Adrenal gland (tissue), 12 donors: ENCODE measurements around the gene HMCES. TPM values are rescaled to one million over a fixed set of nuclear protein-coding genes. Genes with fewer than 3 reads are reported as not detected.
"Not testable (repeated sequence)": the region's sequence is repeated elsewhere in the genome, so short reads cannot be mapped to it uniquely, and the experiment has no call there.

Experiments used
- DNase-seq, 7 donors: peaks; one replicate each; pipeline ENCODE4 v3.0.0-alpha.2; 2019 to 2020
- H3K27ac ChIP-seq, 5 donors: fragments of 200-600 bp; sonication (generic) in 4 of 5; 1 replicate in 3 of 5; 2 replicates in 2 of 5; pipeline versions ENCODE4 v1.5.1 to v1.8.0; 2016 to 2020; ENCODE audit warnings: mild to moderate bottlenecking in 1 of 5
- H3K27me3 ChIP-seq: fragments of 200-600 bp; 2 replicates; pipeline ENCODE4 v1.8.0; 2021
- H3K36me3 ChIP-seq, 2 donors: fragments of 200-600 bp; replicated peaks in 1 of 2; 1 replicate in 1 of 2; 2 replicates in 1 of 2; pipeline versions ENCODE4 v1.5.1 to v1.8.0; 2018 to 2022
- H3K4me1 ChIP-seq, 2 donors: fragments of 200-600 bp; replicated peaks in 1 of 2; 1 replicate in 1 of 2; 2 replicates in 1 of 2; pipeline versions ENCODE4 v1.5.1 to v1.8.0; 2018 to 2021
- H3K4me3 ChIP-seq, 4 donors: fragments of 200-600 bp; sonication (generic) in 3 of 4; one replicate each; pipeline ENCODE4 v1.5.1; 2016 to 2018
- H3K9me3 ChIP-seq, 3 donors: fragments of 200-600 bp; sonication (generic) in 1 of 3; replicated peaks in 1 of 3; 1 replicate in 2 of 3; 2 replicates in 1 of 3; pipeline versions ENCODE4 v1.5.1 to v1.8.0; 2016 to 2021
- POLR2A ChIP-seq, 2 donors: fragments of 450-650 bp; IDR thresholded peaks; one replicate each; pipeline ENCODE4 v1.6.1; 2017; ENCODE audit warnings: antibody characterized with exemption in 2 of 2, mild to moderate bottlenecking in 2 of 2, moderate library complexity in 1 of 2
- WGBS, 4 donors: extraction: QIAGEN DNeasy Blood & Tissue Kit in 2 of 4; methylation state at CpG; one replicate each; pipeline versions ENCODE4 v1.1.5 to v1.1.7; 2013 to 2017; 5-methylcytosine and 5-hydroxymethylcytosine counted together
- intact Hi-C, 2 donors: fragments of 100-400 bp; cut with DNase I; formaldehyde crosslinking; loops; one replicate each; pipeline versions ENCODE4 v1.14.1 to v1.15.0; 2022 to 2023
- polyA plus RNA-seq, 3 donors: library from polyadenylated mRNA; stranded (reverse); fragments of 200-250 nt in 2 of 3; fragments of 350-450 nt in 1 of 3; fragmentation: Illumina TruSeq in 1 of 3; extraction: RNeasy Lipid Tissue Mini Kit (QIAGEN cat#74804) in 1 of 3; gene quantifications; one replicate each; pipeline ENCODE4 v1.2.3, GENCODE V29; 2013 to 2014
- total RNA-seq, 9 donors: library from RNA; depleted of rRNA in 4 of 9; stranded (reverse); fragments of >200 nt in 4 of 9; fragments of 120-200 nt in 1 of 9; fragmentation: NEBNext Ultra II Directional in 1 of 9; extraction: Animal tissue kit (Norgen Biotek cat#: 25700) in 1 of 9; gene quantifications; one replicate each; pipeline versions ENCODE4 v1.1.0 to v1.2.4, GENCODE V29; 2013 to 2023
- TF ChIP-seq, protein P1 (sequence below), 6 experiments: fragments of 450-650 bp in 4 of 6; fragments of 200-600 bp in 2 of 6; sonication (generic) in 1 of 6; IDR thresholded peaks; 1 replicate in 5 of 6; 2 replicates in 1 of 6; pipeline versions ENCODE4 v1.5.1 to v1.8.0; 2016 to 2021; ENCODE audit warnings: antibody characterized with exemption in 6 of 6, mild to moderate bottlenecking in 2 of 6, moderate library complexity in 1 of 6
- donor health status: healthy with polysubstance abuse.
- donor health status: Bipolar disorder and iron deficiency.
- donor health status: DM: yes; HTN: yes; CAD: no.
- donor health status: DM: no; HTN: no; CAD: no.
- donor health status: DM: no; HTN: no; CAD: no.
- donor health status: DM: yes; HTN: yes; CAD: no.

HMCES gene
- total and polyA plus RNA-seq, 12 donors, result 16.0 to 39.7 (median 23.7) TPM

GRCh38 chr3:129263161-129263910 is 15.3 kb upstream of the HMCES start:
- DNase-seq, result no peak
- Histone ChIP-seq H3K27ac (no peak overlapping the region), H3K36me3 (peaks cover 0 to 100% of the 10 kb centered on the region in 2 donors), H3K4me3 (no peak overlapping the region), H3K27me3 (no peaks in the 10 kb centered on the region), H3K9me3 (no peaks in the 10 kb centered on the region), H3K4me1 (no peaks in the 10 kb centered on the region)
- WGBS, 4 donors, result 84 to 89% (median 86%) methylated on average over 6 of the region's 6 CpGs
- intact Hi-C loops, result no loop called here
- no peak for TF ChIP-seq POLR2A (IDR thresholded peaks at IDR 0.05)
- TF ChIP-seq, protein P1, sequence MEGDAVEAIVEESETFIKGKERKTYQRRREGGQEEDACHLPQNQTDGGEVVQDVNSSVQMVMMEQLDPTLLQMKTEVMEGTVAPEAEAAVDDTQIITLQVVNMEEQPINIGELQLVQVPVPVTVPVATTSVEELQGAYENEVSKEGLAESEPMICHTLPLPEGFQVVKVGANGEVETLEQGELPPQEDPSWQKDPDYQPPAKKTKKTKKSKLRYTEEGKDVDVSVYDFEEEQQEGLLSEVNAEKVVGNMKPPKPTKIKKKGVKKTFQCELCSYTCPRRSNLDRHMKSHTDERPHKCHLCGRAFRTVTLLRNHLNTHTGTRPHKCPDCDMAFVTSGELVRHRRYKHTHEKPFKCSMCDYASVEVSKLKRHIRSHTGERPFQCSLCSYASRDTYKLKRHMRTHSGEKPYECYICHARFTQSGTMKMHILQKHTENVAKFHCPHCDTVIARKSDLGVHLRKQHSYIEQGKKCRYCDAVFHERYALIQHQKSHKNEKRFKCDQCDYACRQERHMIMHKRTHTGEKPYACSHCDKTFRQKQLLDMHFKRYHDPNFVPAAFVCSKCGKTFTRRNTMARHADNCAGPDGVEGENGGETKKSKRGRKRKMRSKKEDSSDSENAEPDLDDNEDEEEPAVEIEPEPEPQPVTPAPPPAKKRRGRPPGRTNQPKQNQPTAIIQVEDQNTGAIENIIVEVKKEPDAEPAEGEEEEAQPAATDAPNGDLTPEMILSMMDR (IDR thresholded peaks at IDR 0.05), result no peak

- intact Hi-C loops, H3K4me3 ChIP-seq, DNase-seq, H3K27ac ChIP-seq, H3K27me3 ChIP-seq, H3K4me1 ChIP-seq, H3K9me3 ChIP-seq: not testable (repeated sequence)
- WGBS, 4 donors, result 81 to 91% (median 87%) methylated on average over 3 to 6 of the region's 6 CpGs
- peaks cover 0 to 100% of the 10 kb centered on the region in 2 donors for H3K36me3 ChIP-seq
Measured at GRCh38 chr3:129264994-129265393, 13.7 kb upstream of the HMCES start.

DNA sequence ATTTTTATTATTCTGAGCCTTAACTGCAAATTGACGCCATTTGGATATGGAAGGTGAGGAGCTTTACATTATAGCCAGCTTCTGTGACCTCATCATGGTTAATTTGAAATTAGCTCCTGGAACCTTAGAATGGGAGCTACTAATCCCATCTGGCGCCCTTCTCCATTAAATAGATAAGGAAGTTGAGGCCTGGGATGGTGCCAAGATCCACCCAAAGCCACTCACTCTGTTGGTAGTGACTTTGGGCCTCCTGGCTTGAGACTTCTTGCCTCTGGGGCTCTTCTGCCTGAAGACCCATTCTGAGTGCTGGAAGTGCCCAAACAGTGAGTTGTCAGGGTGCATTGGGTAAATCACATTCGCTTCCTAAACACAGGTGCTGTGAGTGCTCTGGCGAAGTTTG is 12.0 kb upstream of the HMCES start:
- Histone ChIP-seq H3K4me1 (no peaks in the 10 kb centered on the region), H3K9me3 (no peaks in the 10 kb centered on the region), H3K36me3 (peaks cover 0 to 100% of the 10 kb centered on the region in 2 donors)

GRCh38 chr3:129268396-129268795 is 10.3 kb upstream of the HMCES start:
- TF ChIP-seq POLR2A (IDR thresholded peaks at IDR 0.05), result no peak
- TF ChIP-seq, protein P1 (IDR thresholded peaks at IDR 0.05), result no peak
- no peak overlapping the region for H3K4me3 ChIP-seq
- WGBS, 4 donors, result 81 to 95% (median 90%) methylated on average over 2 to 4 of the region's 4 CpGs
- H3K4me1 ChIP-seq, result no peaks in the 10 kb centered on the region
- DNase-seq, result no peak
- H3K27me3 ChIP-seq, result no peaks in the 10 kb centered on the region
- H3K9me3 ChIP-seq, result no peaks in the 10 kb centered on the region
- H3K27ac ChIP-seq, result no peak overlapping the region
- H3K36me3 ChIP-seq, result peaks cover 0 to 100% of the 10 kb centered on the region in 2 donors
- intact Hi-C loops, result no loop called here

More for the DNA sequence above, 12.0 kb upstream of the HMCES start:
- Histone ChIP-seq H3K27me3 (no peaks in the 10 kb centered on the region), H3K4me3 (no peak overlapping the region), H3K27ac (no peak overlapping the region)
- no peak for TF ChIP-seq POLR2A (IDR thresholded peaks at IDR 0.05)
- TF ChIP-seq, protein P1 (IDR thresholded peaks at IDR 0.05), result no peak
- intact Hi-C loops, result no loop called here
- no peak for DNase-seq
- WGBS, 4 donors, result 89 to 92% (median 90%) methylated on average over 4 of the region's 4 CpGs

- Histone ChIP-seq H3K4me3 (no peak overlapping the region), H3K27ac (no peak overlapping the region), H3K27me3 (no peaks in the 10 kb centered on the region), H3K36me3 (peaks cover 0 to 100% of the 10 kb centered on the region in 2 donors), H3K4me1 (no peaks in the 10 kb centered on the region), H3K9me3 (no peaks in the 10 kb centered on the region)
- DNase-seq, result no peak
- intact Hi-C loops, result no loop called here
- TF ChIP-seq POLR2A (IDR thresholded peaks at IDR 0.05), result no peak
- TF ChIP-seq, protein P1 (IDR thresholded peaks at IDR 0.05), result no peak
- 93 to 97% (median 95%) methylated on average over 3 to 11 of the region's 11 CpGs for WGBS, 4 donors
Measured at GRCh38 chr3:129271674-129272073, 7.0 kb upstream of the HMCES start.
